ENCODE data around the gene SPDEF. TPM values are rescaled to one million over a fixed set of nuclear protein-coding genes. Genes with fewer than 3 reads are reported as not detected.

The SPDEF gene
- total RNA-seq, 1 experiment from 2014 or later = 0.77 TPM

GRCh38 chr6:34535199-34535598 lies 20.9 kb downstream of the SPDEF start:
- intact Hi-C loops (cut with micrococcal nuclease; ENCODE audit: unreplicated experiment) = no loop called here
- Mint-ChIP-seq H3K36me3 (ENCODE audit: insufficient read depth, unreplicated experiment) (no peaks in the 10 kb centered on the region), H3K27me3 (ENCODE audit: insufficient read depth, unreplicated experiment) (no peaks in the 10 kb centered on the region), H3K27ac (ENCODE audit: unreplicated experiment) (no peak overlapping the region), H3K9me3 (ENCODE audit: unreplicated experiment) (no peaks in the 10 kb centered on the region), H3K4me3 (ENCODE audit: unreplicated experiment) (no peak overlapping the region), H3K4me1 (ENCODE audit: low read depth, unreplicated experiment) (no peaks in the 10 kb centered on the region)
- Histone ChIP-seq H3K4me1 (no peaks in the 10 kb centered on the region), H3K4me3 (ENCODE audit: low read depth, low read length) (no peak overlapping the region), H3K36me3 (ENCODE audit: control insufficient read depth, insufficient read depth, low read length) (no peaks in the 10 kb centered on the region), H3K27me3 (replicated peaks; ENCODE audit: control insufficient read depth, insufficient read depth, low read length) (no peaks in the 10 kb centered on the region), H3K9me3 (no peaks in the 10 kb centered on the region)
- no TSS peak for BruUV-seq (replicated peaks)
- TF ChIP-seq, protein P1, sequence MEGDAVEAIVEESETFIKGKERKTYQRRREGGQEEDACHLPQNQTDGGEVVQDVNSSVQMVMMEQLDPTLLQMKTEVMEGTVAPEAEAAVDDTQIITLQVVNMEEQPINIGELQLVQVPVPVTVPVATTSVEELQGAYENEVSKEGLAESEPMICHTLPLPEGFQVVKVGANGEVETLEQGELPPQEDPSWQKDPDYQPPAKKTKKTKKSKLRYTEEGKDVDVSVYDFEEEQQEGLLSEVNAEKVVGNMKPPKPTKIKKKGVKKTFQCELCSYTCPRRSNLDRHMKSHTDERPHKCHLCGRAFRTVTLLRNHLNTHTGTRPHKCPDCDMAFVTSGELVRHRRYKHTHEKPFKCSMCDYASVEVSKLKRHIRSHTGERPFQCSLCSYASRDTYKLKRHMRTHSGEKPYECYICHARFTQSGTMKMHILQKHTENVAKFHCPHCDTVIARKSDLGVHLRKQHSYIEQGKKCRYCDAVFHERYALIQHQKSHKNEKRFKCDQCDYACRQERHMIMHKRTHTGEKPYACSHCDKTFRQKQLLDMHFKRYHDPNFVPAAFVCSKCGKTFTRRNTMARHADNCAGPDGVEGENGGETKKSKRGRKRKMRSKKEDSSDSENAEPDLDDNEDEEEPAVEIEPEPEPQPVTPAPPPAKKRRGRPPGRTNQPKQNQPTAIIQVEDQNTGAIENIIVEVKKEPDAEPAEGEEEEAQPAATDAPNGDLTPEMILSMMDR (IDR thresholded peaks at IDR 0.05; ENCODE audit: insufficient read depth in 1 of 2, low read depth in 1 of 2, low read length in 1 of 2, severe bottlenecking in 1 of 2, unreplicated experiment in 1 of 2) = no peak
- no peak for DNase-seq
- POLR2A ChIA-PET = no interaction called here
- CTCF ChIA-PET = no interaction called here

DNA sequence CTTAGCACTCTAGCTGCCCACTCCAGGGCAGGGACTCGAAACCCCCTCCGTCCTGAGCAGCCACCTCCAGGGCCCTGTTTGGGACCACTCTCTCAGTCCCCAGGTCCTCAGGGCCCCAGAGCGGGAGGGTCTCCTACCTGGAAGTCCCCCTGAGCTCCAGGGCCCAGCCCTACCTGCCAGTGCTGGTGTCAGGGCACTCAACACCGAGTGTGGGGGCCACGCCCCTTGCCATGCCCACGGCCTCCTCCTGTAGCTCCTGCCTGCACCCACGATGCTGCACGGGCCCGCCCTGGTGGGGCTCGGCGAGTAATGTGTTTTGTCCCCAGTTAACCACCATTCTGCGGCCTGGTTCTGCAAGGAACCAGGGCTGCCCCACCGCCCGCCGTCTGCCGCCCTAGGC lies 21.5 kb downstream of the SPDEF start:
- H3K9me3 ChIP-seq = no peaks in the 10 kb centered on the region
- no peak overlapping the region for H3K4me3 ChIP-seq (ENCODE audit: low read depth, low read length)
- DNase-seq = peak in 1 of 2 experiments; percentile 25
- Mint-ChIP-seq H3K27me3 (ENCODE audit: insufficient read depth, unreplicated experiment) (no peaks in the 10 kb centered on the region), H3K4me3 (ENCODE audit: unreplicated experiment) (no peak overlapping the region), H3K9me3 (ENCODE audit: unreplicated experiment) (no peaks in the 10 kb centered on the region), H3K27ac (ENCODE audit: unreplicated experiment) (no peak overlapping the region), H3K36me3 (ENCODE audit: insufficient read depth, unreplicated experiment) (no peaks in the 10 kb centered on the region), H3K4me1 (ENCODE audit: low read depth, unreplicated experiment) (no peaks in the 10 kb centered on the region)
- no peaks in the 10 kb centered on the region for H3K27me3 ChIP-seq (replicated peaks; ENCODE audit: control insufficient read depth, insufficient read depth, low read length)
- CTCF ChIA-PET = no interaction called here
- BruUV-seq (replicated peaks) = no TSS peak
- no peaks in the 10 kb centered on the region for H3K36me3 ChIP-seq (ENCODE audit: control insufficient read depth, insufficient read depth, low read length)
- TF ChIP-seq, protein P1 (IDR thresholded peaks at IDR 0.05; ENCODE audit: insufficient read depth in 1 of 2, low read depth in 1 of 2, low read length in 1 of 2, severe bottlenecking in 1 of 2, unreplicated experiment in 1 of 2) = no peak
- intact Hi-C loops (cut with micrococcal nuclease; ENCODE audit: unreplicated experiment) = no loop called here
- no peaks in the 10 kb centered on the region for H3K4me1 ChIP-seq
- POLR2A ChIA-PET = no interaction called here

GRCh38 chr6:34534146-34534545 lies 22.0 kb downstream of the SPDEF start:
- TF ChIP-seq, protein P1 (IDR thresholded peaks at IDR 0.05; ENCODE audit: insufficient read depth in 1 of 2, low read depth in 1 of 2, low read length in 1 of 2, severe bottlenecking in 1 of 2, unreplicated experiment in 1 of 2) = no peak
- no TSS peak for BruUV-seq (replicated peaks)
- Mint-ChIP-seq H3K27ac (ENCODE audit: unreplicated experiment) (no peak overlapping the region), H3K9me3 (ENCODE audit: unreplicated experiment) (no peaks in the 10 kb centered on the region), H3K4me1 (ENCODE audit: low read depth, unreplicated experiment) (no peaks in the 10 kb centered on the region), H3K4me3 (ENCODE audit: unreplicated experiment) (no peak overlapping the region), H3K36me3 (ENCODE audit: insufficient read depth, unreplicated experiment) (no peaks in the 10 kb centered on the region), H3K27me3 (ENCODE audit: insufficient read depth, unreplicated experiment) (no peaks in the 10 kb centered on the region)
- ChIA-PET POLR2A (no interaction called here), CTCF (no interaction called here)
- intact Hi-C loops (cut with micrococcal nuclease; ENCODE audit: unreplicated experiment) = no loop called here
- no peak overlapping the region for H3K4me3 ChIP-seq (ENCODE audit: low read depth, low read length)
- no peak for DNase-seq
- no peaks in the 10 kb centered on the region for H3K9me3 ChIP-seq
- no peaks in the 10 kb centered on the region for H3K27me3 ChIP-seq (replicated peaks; ENCODE audit: control insufficient read depth, insufficient read depth, low read length)
- no peaks in the 10 kb centered on the region for H3K36me3 ChIP-seq (ENCODE audit: control insufficient read depth, insufficient read depth, low read length)
- H3K4me1 ChIP-seq = no peaks in the 10 kb centered on the region

Data from Caco-2 (cell line).